GM18867 (cell line): ENCODE results near the gene CYLC2.

Experiments used
- ATAC-seq: cut with Tn5 transposase; IDR thresholded peaks from one replicate; pipeline ENCODE4 v1.9.1; 2021; ENCODE audit warnings: mild to moderate bottlenecking, moderate library complexity; ENCODE audit not compliant: unreplicated experiment

The CYLC2 gene, protein sequence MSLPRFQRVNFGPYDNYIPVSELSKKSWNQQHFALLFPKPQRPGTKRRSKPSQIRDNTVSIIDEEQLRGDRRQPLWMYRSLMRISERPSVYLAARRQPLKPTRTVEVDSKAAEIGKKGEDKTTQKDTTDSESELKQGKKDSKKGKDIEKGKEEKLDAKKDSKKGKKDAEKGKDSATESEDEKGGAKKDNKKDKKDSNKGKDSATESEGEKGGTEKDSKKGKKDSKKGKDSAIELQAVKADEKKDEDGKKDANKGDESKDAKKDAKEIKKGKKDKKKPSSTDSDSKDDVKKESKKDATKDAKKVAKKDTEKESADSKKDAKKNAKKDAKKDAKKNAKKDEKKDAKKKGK

DNA sequence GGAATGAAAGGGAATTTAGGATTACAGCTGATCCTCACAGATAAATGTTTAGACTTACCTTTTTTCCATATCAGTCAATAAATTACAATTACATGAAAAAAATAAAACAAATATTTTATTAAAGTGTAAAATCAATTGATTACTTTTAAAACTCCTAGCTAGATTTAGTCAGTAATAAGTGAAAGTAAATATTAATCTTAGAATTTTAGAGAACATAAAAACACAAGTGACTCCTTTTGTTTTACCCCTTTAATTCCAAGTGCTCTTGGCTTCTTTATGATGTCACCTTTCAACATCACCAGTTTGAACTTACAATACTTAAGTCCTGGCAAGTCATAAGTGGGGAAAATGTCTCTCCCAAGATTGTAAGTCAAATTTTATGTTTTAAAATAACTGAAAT is at the start of gene CYLC2:
Gene CYLC2, plus strand, starts transcription at position 301 of the 400 bp plus-strand sequence. Its CDS starts 48 bp downstream, at position 349.
- no peak for ATAC-seq

DNA sequence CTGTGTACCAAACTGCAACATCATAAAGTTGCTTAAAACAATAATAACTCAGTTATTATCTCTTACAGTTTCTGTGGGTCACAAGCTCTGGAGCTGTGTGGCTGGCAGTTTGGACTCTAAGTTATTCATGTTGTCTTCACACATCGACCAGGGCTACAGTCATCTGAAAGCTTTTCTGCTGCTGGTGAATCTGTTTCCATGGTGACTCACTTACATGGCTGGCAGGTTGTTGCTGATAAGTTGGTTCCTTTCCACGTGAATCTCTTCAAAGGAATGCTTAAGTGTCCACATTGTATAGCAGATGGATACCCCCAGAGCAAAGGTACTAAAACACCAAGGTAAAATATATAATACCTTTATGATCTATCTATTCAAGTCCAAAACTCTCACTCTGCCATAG is 44.8 kb upstream of the CYLC2 start:
- no peak for ATAC-seq

DNA sequence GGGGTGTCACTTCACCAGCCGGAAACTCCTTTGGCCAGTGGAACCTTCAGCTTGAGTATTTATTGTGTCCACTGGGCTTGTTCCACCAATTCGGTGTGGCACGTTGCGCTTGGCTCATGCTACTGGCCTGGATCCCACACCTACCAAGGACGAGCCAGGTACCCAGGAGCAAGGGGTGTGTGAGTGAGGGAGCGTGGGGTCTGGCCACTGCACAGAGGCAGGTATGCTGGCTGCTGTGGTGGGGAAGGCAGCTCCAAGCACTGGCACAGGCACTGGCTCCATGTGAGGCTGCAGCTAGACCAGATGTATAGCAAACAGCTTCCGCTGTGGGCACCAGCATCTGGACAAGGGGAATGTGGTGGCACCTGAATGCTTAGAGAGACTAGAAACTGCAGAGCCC is 28.1 kb upstream of the CYLC2 start:
- ATAC-seq = no peak

DNA sequence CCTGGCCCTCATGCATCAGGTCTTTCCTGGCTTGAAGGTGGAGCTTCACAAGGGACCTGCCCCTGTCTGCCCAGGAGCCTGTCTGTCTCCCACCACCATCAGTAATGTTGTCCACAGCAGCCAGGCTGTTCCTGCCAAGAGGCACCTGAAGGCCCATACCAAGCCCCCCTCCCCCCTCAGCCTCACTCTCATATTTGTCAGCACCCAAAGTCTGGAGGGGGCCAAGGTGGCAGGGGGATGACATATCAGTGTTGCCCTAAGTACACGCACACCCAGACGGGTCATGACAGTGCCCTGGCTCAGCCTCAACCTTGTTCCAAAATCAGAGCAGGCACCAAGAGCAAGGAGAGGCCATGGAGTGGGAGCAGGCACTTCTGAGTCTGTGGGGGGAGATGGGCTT is 27.2 kb upstream of the CYLC2 start:
- no peak for ATAC-seq

DNA sequence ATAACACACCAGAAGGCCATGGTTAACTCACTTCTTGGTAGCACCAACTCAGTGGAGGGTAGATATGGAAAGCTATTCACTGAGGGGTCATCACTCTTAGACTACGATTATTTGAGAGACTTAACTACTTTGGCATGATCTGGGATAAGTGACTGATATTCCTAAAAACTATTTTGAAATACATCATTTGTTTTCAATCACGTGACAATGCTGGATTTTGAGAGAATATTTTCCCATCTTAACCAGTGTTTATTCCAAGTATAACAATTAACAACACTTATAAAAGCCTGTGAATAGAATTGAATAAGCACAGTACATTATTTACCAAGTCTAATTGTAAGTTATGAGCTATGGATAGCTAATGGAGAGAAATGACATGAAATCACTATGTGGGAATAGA is 22.4 kb upstream of the CYLC2 start:
- ATAC-seq = no peak

DNA sequence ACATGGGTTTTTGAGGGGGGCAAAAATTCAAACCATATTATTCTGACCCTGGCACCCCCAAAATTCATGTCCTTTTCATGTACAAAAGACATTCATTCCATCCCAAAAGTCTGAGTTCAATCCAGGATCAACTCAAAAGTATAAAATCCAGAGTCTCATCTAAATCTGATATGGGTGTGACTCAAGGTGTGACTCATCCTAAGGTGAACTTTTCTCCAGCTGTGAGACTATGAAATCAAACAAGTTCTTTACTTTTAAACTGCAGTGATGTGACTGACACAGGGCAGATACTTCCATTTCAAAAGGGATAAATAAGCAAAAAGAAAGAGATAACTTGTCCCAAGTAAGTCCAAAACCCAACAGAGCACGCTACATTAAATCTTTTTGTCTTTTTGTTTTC is 20.6 kb upstream of the CYLC2 start:
- no peak for ATAC-seq

DNA sequence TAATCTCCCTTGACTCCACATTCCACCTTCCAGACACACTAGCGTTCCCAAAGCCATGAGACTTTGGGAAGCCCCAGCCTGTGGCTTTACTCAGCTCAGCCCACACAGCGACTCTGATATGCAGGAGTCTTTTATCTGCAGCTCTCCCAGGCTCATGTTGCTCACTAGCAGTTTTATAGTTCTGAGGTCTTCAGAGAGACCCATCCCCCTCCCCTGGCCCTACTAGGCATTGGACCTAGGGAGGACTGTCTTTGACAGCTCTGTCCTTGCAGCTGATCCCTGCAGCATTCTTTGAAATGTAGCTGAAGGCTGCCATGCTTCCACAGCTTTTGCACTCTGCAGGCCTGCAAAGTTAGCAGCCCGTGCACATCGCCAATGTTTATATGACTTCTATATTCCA is 19.9 kb upstream of the CYLC2 start:
- no peak for ATAC-seq

DNA sequence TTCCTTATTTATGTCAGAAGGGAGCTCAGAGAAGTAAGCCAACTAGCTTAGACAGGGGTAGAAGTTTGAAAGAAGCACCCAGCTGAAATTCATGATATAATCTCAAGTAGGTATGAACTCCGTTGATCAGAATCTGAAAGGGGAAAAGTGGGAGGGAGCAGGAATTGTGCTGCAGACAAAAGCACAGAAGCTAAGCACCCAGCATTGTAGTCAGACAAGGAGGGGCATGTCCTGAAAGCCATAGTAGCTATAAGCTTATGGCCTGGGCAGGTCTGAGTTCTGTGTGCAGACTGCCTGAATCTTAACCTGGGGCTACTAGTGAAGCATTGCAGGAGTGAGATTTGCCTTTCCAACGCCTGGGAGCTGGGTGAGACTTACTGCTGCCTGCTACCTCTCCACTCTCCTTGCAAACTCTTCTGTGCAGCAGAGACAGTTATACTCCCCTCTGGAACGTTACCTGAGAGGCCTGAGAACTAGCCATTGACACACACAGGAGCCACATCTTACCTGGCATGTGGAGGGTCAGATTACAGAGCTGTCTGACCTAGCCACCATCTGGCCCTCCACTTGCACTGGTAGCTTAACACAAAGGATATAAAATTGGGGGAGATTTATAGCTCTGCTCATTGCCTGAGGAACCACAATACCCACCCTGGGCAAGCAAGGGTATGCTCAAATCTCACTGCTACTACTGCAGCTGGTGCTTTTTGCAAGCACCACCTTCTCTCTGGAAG is 9.8 kb upstream of the CYLC2 start:
- no peak for ATAC-seq

DNA sequence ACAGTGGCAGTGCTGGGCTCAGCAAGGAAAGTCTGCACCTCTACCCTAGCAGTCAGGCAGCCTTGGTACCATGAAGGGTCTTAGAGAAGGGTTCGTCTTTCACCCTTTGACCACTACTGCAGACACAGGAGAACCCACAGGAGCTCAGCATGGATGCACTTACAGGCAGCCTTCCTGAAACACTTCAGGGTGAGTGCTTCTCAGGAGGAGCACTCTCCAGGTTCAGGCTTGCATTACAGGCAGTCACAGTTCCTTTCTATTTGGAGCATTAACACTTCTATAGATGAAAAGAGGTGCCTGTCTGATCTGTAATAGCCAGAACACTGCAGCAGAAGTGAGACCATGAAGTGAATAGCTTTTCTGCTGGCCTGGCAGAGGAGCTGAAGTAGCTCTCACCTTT is 8.7 kb upstream of the CYLC2 start:
- no peak for ATAC-seq

DNA sequence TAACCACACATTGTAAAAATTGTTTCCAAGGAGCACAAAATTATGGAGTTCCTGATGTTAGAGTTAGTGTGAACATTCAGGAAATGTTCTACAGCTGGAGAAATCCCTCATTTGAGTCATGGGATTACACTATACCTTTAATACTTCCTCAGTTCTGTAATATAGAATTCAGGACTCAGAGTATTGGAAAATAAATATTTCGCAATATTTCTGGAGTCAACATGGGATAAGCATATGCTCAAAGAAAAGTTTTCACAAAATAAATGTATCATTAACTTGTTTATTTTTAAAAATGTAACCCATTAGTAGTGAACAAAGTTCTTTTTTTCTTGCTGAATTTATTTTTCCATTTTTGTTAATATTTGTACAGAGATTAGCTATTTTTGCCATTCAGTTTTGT is 8.6 kb downstream of the CYLC2 start:
- no peak for ATAC-seq

DNA sequence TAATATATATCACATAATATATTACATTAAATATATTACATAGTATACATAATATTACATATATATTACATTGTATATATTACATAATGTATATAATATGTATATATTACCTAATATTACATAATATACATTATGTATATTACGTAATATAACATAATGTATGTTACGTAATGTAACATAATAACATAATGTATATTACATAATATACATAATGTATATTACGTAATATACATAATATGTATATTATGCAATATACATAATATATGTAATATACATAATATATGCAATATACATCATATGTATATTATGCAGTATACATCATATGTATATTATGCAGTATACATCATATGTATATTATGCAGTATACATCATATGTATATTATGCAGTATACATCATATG is 19.1 kb downstream of the CYLC2 start:
- no peak for ATAC-seq

DNA sequence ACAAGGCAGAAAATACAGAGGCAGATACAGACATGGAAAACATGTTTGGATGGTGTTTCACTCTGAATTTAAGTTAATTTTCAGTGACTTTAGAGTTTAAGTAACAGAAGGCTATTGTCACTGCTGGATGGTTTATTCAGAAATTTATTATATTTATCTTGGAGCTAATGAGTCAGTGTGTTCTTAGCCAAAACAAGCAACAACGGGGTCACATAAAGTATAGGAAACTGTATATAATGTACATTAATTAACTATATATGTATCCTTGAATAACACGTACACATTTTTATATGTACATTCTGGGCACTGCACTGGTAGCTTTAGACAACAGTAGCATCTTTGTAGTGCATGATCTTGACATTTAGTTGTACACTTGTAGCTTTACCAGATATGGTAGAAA is 30.7 kb downstream of the CYLC2 start:
- no peak for ATAC-seq

DNA sequence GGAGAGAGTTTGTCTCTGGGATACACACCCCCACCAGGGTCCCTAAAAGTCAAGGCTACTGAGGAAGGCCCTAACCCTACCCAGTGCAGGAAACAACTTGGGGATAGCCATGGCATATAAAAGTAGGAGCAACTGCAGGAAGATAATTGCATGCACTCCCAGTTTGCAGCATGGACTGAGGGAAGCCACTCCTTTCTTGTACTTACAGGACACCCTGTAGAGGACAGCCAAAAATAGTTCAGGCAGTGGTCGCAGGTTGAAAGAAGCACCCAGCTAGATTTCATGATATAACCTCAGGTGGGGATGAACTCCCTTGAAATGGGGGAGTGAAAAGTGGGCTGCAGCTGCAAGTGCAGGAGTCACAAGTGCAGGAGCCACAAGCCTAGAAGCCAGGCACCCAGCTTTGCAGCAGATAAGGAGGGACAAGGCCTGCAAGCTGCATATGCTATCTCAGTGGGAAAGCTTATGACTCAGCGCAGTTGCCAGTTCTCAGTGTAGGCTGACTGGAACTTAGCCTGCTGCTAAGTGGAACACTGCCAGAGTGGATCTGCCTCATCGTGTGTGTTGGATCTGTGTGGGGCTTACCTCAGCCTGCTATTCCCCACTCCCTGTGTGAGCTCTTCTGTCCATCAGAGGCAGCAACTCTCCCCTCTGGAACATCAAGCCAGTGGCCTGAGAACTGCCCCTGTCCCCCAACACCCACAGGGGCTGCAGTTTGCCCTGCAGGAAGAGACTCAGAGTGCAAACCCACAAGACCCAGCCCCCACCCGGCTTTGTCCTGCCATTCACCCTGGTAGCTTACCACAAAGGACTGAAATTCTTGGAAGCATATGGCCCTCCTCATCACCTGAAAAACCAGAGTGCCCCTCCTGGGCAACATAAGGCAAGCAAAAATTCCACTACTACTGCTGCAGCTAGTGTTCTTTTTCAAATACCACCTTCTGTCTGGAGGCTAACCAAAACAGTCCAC is 42.7 kb downstream of the CYLC2 start:
- no peak for ATAC-seq

DNA sequence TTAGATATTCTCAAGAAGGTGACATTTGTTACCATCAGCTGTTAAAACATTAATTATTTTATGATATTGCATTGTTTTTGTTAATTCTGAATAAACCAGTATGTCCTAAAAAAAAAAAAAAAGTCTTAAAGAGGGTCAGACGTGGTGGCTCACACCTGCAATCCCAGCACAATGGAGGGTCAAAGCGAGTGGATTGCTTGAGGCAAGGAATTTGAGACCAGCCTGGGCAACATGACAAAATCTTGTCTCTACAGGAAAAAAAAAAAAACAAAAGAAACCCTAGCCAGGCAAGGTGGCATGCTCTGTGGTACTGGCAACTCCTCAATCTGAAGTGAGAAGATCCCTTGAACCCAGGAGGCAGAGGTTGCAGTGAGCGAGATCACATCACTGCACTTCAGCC is 46.8 kb downstream of the CYLC2 start:
- ATAC-seq = no peak
